Sciatic nerve (tissue), 2 donors: ENCODE measurements around the gene STT3B. TPM values are rescaled to one million over a fixed set of nuclear protein-coding genes. Genes with fewer than 3 reads are reported as not detected.

Experiments used
- ATAC-seq: fragments of 200-7000 bp; cut with Tn5 transposase; one replicate; pipeline ENCODE4 v1.9.1; 2020; ENCODE audit warnings: mild to moderate bottlenecking, moderate library complexity
- DNase-seq: peaks from one replicate; pipeline ENCODE4 v3.0.0-alpha.2; 2020; ENCODE audit warnings: low spot score
- intact Hi-C: fragments of 100-400 bp; cut with DNase I; formaldehyde crosslinking; loops from one replicate; pipeline ENCODE4 v1.14.2; 2022
- total RNA-seq: library from RNA; stranded (reverse); fragmentation: NEBNext Ultra II Directional; extraction: Animal tissue kit (Norgen Biotek cat#: 25700); gene quantifications from one replicate; pipeline ENCODE4 v1.2.1, GENCODE V29; 2021
- donor health status: DM: no; HTN: no; CAD: no.
- donor health status: DM: no; HTN: no; CAD: no.

STT3B gene
- total RNA-seq, 1 donor from 2014 or later: 107 TPM

DNA sequence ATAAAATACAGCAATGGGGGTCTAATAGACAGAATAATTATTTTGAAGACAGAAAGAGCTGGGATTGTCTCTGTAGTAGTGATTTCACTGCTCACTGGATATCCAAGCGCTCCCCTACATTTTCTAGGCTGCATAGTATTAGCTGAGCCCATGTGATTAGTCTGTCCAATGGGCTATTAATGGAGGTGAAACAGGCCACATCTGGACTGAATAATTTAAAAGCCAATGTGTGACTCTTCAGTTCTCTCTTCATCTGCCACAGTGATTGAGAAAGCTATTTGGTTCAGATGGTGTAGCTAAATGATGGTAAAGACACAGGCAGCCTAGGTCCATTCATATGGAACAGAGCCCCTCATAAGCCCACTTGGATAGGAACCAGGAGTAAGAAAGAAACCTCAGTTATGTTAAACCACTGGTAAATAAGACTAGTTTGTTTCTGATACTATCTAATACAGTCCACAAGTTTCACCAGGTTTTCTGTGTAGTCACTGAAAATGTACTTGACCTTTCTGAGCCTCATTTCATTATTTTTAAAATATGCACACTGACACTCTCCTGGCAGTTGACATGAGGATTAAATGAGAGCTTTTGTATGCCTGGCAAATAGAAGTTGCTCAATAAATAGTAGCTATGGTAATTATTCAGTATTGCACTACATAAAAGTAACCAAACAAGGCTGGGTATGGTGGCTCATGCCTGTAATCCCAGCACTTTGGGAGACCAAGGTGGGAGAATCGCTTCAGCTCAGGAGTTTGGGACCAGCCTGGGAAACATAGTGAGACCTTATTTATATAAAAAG lies 17.0 kb upstream of the STT3B start:
- intact Hi-C loops: no loop called here
- DNase-seq (no peak), ATAC-seq (no peak)

DNA sequence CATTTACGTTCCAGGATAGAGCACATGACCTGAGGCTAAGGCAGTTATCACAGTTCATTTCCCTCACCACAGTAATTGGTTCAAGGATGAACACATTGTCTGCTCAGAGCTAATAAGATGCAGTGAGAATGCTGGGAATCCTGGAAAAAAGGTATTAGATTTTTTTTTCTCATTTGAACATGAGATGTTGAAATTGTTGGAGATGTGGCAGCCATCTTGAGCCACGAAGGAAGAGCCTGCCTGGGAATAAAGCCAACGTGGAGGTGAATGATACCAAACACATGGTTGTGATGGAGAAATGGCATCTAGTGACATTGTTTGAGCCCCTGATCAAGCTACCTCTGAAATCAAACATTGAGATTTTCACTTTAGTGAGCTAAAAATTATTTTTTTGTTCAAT lies 16.0 kb upstream of the STT3B start:
- no peak for DNase-seq
- ATAC-seq: no peak
- intact Hi-C loops: no loop called here

DNA sequence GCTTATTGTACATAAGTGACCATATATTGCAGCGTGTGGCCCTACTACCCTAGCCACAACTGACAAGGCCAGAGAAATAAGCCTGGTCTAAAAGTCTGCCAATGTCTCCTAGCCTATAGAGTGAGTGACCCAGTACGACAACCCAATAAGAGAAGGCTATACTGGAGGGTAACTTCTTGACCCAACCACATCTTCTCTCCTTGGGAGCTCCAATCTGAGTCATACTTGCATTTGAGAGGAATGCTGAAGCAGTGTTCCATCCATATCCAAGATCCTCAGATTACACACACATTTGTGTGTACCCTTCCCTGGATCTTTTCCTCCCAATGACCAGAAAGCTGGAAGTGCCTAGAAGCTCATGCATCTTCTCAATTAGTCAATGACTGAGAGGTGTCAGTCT lies 11.3 kb upstream of the STT3B start:
- no peak for ATAC-seq
- intact Hi-C loops: no loop called here
- no peak for DNase-seq

DNA sequence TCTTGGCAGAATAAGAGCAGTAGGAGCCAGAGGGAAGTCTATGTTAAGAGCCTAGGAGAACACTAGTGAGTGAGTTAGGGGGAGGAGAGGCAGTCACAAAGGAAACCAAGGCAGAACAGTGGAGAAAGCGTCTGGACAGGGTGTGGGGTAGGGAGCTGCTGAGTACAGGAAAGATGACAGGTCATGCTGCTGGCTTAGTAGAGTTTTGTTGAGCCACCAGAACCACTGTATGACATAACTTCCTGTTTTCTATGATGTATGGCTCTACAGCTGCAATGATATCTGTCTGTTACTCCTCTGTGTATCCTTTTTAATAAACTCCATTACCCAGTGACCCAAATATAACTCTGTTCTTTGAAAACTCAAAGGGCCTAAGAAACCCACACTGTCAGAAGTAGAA lies 10.6 kb upstream of the STT3B start:
- ATAC-seq (peak; percentile 69), DNase-seq (no peak)
- intact Hi-C loops: no loop called here

DNA sequence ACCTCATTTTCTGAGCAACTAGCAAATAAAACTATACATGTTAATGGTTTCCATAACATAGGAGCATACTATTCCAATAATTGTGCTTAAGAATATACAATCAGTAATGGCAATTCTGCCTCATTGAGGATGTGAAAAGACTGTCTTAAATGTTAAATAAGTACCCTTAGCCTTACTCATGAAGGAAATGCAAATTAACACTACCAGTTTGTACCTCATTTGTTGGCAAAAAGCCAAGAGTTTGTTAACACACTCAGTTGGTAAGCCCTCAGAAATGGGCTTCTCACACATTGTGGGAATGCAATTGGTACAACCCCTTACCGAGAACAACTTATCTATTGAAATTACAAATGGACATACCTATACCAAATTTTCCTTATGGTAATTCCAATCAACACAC lies 9.2 kb upstream of the STT3B start:
- ATAC-seq (no peak), DNase-seq (no peak)
- intact Hi-C loops: no loop called here

DNA sequence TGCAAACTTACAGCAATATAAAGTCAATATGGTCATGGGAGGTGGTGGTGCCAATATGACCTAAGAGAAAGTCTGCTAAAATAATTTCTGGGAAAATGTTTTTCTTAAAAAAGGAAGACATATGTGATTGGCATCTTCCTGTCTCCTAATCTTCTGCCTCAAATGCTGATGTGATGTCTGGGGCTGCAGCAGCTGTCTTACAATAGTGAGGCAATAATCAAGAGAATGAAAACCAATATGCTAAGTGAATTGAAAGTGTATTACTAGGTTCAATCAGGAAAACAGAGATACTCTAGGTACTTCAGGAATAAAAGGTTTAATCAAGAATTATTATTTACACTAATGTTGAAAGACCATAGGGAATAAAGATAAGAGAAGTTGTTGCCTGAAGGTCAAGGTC lies 7.2 kb upstream of the STT3B start:
- ATAC-seq (no peak), DNase-seq (no peak)
- intact Hi-C loops: no loop called here

DNA sequence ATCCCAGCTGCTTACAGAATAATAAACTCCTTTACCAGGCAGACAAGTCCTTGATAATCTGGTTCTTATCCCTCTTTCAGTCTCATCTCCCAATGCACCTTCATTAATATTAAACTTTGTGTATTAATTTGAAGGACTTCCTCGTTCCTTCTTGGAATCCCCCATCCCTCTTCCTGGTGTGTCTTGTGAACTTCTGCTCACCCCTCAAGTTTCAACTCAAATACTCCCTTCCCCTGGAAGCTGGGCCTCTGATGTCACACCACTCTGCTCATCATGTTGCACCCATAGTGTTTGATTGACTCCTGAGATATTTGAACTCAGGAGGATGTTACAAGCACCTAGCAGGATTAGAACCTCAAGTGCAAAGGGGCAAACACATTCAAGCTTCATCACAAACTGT lies 3.3 kb upstream of the STT3B start:
- DNase-seq: no peak
- ATAC-seq: no peak
- intact Hi-C loops: no loop called here

DNA sequence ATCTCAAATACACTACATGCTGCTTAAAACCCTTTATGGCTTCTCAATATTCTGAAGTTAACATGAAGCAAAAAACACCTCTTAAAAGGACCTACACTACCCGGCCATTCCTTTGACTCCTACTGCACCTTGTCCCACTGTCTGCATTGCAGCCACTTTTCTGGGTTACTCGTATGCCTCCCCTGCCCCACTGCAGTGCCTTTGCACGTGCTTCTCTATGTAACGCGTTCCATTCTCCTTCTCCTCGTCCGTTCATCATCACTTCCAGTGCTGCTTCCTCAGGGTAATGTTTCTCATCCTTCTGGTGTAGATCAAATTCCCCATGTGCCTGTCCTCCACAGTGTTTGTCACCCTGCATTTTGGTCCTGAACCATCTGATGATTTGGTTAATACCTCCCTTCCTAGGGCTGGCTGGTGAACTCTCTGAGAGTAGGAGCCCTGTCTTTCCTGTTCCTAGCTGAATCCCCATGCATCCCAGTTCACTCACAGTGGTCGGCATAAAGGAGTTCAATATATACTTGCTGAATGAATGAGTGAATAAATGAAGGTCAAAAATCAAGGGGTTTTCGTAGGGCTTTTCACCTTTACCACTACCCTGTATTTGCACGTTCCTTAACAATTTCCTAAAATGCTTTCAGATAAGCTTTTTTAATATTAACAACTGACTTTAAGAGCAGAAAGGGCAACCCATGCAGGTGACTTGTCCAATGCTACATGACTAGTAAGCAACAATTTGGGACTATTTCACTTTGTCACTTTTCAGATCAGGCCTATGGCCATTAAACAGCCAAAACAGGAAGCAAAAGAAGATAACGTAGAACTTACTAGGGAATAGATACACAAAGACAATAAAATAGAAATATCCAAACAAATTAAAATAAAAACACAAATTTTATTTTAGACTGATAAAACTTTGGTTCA lies 2.4 kb upstream of the STT3B start:
- no peak for ATAC-seq
- DNase-seq: no peak
- intact Hi-C loops: no loop called here

DNA sequence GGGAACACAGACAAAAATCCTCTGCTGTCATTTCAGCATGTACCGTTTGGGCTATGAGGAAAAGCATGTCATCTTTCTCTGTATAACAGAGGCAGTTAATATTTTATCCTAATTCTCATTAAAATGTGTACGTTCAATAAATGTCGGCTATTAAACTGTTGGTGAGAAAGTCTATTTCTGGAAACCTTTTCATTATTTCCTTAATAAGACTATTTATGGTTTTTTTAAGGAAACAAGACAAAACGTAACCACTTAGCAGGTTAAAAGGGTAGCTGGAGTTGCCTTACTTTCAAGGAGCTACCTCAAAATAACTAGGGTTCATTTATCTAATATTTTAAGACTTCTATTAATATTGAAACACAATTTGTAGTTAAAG lies 1.8 kb upstream of the STT3B start:
- ATAC-seq: no peak
- intact Hi-C loops: no loop called here

DNA sequence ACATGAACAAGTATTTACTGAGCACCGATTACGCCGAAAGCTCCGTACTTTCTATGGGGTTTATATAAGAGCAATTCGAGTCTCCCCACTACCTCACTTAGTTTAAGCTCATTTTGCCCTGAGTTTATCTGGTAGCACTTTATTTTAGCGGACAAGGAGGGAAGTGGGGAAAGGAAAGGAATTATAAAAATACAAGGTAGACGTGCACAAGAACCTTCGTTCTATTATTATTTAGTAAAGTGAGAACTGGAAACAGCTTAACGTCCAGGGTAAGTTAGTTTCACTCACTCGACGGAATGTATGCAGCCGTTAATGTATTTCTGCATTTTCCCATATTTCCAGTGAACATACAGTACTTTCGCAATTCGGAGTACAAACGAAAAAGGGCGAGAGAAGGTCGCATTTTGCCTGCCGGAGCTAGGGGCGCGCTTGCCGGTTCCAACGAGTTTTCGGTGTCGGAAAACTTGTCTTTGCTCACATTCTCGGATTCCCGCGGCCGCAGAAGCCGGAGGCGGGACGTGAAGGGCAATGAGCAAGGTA lies 1.2 kb upstream of the STT3B start:
- no peak for DNase-seq
- intact Hi-C loops: no loop called here
- ATAC-seq: no peak

More for the DNA sequence above, 1.8 kb upstream of the STT3B start:
- no peak for DNase-seq

DNA sequence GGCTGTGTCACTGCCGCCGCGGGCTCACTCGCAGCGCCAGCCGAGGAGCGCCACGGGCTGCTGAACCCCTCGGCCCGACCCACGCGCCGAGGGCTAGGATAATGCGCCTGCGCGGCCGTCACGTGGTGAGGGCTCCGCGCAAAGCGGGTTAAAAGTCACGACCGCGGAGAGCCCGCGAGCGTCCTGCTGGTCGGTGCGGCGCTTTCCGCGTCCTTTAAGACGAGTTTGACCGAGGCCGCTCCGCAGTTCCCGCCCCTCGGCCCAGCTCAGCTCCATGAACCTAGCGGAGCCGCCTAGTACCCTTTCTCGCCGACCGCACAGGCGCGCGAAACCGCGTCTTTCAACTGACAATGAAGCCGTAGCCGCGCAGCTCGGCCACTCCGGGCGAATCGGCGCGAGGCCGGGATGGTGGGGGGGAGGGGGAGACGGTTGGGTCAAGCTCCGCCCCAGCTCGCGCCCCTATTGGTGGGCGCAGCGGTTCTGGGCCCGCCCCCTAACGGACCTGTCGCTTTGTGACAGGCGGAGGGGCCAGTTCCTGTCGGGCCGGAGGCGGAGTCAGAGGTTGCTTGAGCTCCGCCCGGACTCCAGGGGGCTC lies 636 bp upstream of the STT3B start:
- DNase-seq: peak; percentile 100
- peak; percentile 99 for ATAC-seq
- intact Hi-C loops: no loop called here

DNA sequence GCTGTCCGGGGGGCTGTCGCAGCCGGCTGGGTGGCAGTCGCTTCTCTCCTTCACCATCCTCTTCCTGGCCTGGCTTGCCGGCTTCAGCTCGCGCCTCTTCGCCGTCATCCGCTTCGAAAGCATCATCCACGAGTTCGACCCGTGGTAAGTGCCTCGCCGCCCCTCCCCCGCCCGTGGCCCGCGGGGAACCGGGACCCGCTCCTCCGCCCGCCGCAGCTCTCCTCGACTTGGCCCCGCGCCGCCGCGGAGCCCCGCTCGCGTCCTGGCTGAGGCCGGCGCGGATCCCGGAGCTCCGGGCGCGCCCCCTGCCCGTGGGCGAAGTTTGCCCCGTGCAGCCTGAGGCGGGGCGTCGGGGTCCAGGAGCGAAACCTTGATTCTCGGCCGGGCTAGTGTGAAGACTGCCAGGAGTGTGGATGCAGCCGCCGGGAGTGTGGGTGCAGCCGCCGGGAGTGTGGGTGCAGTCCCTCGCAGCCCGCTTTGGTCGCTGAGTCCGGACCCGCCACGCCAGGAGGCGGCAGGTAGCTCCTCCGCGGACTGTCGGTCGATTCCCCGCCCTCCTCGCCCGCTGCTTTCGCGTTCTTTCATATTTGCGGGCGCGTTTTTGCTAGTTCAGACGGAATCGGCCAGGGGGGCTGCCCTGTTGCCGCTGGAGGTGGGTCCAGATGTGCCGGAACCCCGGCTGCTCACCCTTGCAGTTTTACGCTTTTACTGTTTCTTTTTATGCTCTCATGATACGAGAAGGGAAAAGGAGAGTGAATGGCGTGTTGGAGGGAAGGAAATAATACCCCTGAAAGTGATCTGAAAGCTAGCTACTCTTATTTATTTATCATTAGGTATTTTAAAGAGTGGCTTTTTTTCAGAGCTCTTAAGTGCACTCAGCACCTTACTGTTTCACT lies 692 bp downstream of the STT3B start:
- DNase-seq (peak; percentile 81), ATAC-seq (no peak)
- intact Hi-C loops: no loop called here

DNA sequence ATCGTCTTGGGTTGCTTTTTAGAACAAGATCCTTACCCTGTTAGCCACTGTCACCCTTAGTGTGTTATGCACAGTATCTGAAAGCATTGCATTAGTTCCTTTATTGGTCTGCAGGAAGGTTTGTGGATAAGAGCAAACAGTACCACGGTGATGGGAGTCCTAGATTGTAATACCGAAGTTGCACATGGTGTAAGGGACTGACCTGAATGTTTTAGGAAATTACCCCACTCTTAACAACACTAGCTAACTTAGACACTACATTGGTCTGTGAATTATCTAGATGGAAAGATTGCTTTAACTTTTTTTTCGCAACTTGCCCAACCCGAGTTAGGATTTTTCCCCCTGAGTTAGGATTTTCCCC lies 1.3 kb downstream of the STT3B start:
- no peak for DNase-seq
- intact Hi-C loops: no loop called here
- no peak for ATAC-seq

DNA sequence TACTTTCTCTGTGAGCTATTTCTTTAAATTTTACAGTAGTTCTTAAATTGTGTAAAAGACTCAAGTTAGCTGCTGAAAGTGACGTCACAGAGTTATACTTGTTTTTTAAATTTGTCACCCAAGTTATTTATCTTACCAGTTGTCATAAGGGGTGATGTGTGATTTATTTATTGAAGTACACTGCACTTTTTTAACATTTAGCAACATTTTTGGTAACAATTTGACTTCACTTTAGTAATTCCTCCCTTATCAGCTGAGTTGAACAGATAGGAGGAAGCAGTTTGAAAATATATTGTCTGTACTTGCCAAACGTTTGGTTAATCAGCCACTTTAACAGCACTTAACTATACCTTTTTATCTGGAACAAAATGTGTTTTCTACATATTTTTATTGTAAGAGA lies 3.8 kb downstream of the STT3B start:
- no peak for ATAC-seq
- intact Hi-C loops: no loop called here
- DNase-seq: no peak

DNA sequence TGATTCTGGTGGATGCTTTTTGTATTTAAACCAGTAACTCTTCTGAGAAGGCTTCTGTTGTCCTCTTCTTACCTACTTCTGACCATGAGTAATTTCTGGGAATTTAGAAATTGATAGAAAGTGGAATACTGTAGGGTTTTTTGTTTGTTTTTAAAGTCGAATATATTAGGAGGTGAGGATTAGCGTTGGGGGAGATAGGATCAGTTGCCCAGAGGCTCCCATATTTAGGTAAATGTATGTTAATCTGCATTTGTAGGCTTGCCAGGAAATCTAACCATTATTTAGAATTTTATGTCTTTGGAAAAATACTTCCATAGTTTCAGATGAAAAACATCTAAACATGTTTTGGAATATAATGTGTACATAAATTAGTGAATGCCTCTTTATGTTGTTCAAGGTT lies 6.1 kb downstream of the STT3B start:
- intact Hi-C loops: no loop called here
- ATAC-seq: no peak
- no peak for DNase-seq

DNA sequence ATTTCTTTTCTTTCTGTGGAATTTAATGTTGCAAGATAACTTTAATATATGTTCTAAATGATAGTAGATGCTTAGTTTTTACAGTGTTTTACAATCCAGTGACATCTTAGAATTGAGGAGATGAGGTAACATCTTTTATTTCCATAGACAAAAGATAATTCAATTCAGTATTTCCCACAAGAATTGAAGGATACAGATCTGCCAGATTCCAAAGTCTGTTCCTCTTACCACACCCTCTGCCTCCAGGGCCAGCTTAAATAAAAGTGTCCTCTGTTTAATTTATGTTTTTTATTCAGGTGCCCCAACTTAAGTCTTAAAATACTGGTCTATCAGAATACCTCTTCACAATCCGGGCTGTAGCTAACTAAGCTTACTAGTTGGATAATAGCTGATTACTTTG lies 6.5 kb downstream of the STT3B start:
- intact Hi-C loops: no loop called here
- peak; percentile 26 for ATAC-seq
- DNase-seq: no peak

DNA sequence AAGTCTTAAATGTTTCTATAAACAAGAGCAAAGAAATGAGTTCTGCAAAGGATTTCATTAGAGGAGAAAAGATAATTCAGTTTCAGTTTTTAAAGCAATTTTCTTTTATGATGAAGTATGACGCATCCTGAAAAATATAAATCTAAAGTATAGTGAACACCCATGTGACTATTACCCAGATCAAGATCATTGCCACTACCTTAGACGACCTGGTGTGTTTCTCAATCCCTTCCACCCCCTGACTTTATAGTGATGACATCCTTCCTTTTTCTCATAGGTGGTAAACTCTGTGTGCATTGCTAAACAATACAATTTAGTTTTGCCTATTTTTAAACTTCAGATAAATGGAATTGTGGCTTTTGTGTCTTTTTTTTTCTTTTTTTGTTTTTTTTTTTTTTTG lies 8.4 kb downstream of the STT3B start:
- ATAC-seq: no peak
- intact Hi-C loops: loop anchor here (2.0 kb wide), 1 partner anchor 390 kb away; no protein-coding TSS in a partner anchor
- DNase-seq: no peak

DNA sequence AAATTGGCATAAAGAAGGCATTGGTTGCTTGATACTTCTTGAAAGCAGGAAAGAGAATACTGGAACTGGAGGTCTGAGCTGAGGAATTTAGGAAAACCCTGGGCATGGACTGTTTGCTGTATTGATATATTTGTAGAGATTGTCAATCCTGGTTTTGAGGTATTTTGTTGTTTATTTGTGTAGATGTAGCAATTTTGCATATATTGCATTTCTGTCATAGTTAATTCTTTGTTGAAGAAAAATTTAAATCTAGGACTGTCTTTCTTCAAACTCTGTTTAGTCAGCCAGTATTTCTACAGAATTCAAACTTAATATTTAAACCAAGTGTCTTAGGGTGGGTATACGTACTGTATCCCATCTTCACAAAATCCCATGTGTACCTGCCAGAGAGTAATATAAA lies 9.5 kb downstream of the STT3B start:
- intact Hi-C loops: no loop called here
- DNase-seq (no peak), ATAC-seq (no peak)

DNA sequence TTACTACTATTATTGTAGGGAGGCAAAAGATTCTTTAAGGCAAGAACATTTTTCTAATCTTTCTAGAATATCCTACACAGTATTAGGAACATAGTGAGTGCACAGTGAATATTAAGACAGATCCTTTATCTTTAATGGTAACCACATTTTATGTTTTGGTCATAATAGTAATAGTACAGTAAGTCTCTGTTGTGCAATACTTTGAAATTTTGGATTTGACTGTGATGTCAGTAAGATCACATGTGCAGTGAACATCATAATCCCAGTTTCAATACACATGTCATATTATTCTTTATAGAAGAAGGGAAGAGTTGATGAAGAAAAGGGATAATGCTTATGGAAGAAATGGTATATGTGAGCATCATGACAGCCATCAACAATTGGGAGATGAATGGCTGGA lies 10.7 kb downstream of the STT3B start:
- intact Hi-C loops: no loop called here
- peak; percentile 65 for ATAC-seq
- DNase-seq: no peak
